HK-2 (cell line): ENCODE results near the gene CERKL.

Source experiments
- DNase-seq: peaks from one replicate; pipeline ENCODE4 v3.0.0-alpha.2; 2018; ENCODE audit not compliant: unreplicated experiment

Gene CERKL

DNA sequence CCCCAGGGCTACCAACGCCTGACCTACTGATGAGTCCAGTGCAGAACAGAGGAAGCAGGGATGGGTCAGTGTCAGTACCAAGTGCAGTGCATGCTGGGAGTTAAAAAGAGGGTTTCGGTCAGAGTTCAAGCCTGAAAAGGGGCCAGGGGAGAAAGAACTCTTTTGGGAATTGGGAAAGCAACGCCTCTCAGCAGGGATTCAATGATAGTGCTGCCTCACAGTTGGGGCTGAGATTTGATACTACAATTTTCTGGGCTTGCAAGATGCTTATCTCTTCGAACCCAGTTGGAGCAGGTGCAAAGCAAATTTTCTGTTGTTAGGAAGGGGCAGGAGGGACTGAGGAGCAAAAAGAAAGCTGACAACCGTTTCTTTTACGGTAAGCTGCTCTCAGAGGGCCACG is 82.6 kb downstream of the CERKL start:
- DNase-seq = no peak

DNA sequence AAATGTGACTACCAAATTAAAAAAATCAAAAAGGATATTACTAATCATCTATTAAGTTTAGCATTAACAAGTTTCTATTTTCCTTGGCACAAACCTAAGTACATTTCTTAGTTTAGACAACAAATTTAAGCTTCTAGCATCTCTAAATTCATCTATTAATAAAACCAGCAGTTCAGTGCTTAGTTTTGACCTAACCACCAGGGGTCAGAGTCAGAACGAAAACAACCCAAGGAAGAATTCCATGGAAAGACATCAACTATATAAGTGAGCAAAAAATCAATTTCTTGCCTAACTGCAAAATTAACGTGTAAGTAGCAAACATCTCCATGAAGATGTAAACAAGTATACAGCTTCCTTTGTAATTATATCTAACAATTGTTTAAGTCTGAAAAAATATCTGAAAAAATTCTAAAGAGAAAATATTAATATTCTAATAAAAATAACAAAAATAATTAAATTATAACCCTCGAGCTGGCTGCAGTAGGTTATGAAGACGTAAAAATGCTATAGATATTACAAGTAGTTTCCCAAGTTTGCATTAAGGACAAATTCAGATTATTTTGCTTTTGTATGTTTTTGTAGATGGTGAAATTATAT is 83.7 kb downstream of the CERKL start:
- no peak for DNase-seq

DNA sequence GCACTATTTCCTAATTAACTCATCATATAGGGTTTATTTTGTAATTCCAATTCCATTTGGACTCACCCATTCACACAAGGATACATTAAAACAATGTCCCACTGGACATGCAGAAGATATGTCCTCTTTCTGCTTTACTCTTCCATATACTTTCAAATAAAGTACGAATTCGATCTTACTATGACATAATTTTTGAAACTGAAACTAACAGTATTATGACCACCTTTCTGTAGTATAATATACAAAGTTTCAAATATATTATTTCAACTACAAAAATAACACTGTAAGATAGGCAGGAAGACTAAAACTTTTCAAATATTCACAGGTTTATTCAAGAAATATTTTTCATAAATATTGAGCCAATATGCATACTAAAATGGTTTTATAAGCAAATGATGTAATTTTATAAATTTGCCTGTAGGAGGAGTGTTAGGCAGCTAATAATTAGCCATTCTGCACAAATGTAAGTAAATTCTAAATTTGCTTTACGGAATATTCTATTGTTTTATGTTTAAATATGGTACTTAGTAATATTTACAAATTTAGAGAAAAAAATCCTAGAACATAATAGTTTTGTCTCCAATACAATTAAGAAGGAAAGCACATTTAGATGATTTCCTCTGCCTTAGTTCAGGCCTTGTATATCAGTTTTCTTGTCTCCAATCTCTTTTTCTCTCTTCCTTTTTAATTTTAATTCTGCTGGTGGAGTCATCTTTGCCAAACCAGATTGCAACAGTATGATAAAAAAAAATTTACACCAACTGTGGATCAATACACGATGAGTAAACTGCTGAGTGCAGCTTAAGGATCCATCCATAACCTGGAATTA is 85.9 kb downstream of the CERKL start:
- DNase-seq = no peak

DNA sequence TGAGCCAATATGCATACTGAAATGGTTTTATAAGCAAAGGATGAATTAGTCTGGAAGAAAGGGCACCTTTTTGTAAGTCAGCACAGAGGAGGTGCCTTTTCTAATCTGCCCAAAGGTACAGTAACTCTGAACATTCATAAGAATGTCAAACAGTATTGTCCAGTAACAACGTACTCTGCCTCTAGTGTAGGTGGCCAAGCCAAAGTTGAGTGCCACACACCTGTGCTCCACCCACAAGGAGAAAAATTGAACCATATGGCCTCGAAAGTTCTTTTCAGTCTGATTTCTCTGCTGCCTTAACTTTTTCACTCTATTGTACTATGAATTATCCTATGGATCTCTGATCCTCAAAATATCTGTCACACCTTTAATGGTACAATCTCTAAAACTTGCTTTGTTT is 86.8 kb downstream of the CERKL start:
- no peak for DNase-seq

DNA sequence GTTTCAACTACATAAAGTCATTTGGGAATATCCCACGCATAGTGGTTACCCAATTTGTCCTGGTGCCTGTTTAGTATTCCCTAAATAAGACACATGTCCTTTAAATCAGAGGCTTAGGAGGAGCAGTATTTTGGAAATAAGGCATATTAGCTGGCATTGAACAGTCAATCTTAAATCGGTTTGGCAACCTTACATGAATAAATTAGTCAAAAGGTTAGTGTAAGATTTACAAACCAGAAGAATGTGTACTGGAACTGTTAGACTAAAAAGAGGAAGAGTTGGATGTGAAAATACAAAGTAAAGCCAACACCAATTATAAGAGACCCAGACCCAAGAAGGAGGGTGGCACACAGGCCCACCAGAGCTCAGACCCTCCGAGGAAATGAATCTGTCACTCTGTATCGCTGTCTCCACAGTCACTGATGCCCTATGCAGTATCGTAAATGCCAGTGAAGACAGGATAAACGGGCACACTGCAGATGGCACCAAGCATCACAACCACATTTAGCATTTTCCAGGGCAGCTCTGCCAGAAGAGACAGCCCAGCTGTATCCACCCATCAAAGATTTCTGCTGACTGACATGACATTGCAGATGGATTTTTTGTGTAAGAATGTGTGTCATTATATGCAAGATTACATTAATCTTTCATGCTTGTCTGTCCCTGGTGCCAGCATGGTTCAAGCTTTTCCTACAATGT is 90.4 kb downstream of the CERKL start:
- DNase-seq = no peak

DNA sequence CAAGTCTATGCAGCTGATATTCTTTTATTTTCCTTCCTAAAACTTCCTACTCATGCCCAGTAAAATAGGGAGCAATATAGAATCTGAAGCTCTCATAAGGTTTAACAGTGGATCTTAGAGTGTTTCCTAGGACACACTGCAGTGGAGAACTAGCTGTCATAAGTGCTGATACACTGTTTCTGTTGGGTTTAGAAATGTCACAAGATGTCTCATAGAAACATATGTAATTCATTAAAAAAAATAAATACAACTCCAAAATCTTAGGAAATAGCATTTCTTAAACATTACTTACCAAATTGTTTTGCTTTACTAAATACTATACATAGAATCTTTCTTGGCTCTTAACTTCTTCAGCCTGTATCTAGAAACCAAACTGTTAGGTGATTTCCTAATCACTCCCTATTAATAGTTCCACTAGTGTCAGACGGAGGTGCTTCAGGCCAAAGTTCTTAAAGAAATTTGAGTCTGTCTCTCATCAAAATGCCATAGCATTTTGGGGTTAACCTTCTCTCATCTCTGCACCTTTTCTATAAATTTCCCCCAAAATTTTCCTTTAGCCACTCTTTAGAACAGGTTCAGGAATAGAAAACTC is 93.7 kb downstream of the CERKL start:
- DNase-seq = no peak

DNA sequence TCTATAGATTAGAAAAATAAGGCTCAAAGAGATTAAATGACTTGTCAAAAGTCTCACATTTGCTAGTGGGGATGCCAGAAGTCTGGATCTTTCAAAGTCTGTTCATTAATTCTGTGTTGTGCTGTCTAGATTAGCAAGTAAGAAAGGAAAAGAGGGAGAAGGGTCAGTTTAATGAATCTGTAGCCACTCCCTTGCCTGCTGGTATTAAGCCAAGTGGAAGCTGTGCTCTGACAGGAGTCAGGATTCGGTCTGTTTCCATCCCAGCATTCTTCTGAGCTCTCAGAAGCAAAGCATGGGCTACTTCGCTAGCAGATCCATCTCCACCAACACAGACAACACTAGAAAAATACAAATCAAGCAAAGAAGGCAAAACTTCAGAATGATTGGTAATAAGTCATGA is 98.5 kb downstream of the CERKL start:
- DNase-seq = no peak

DNA sequence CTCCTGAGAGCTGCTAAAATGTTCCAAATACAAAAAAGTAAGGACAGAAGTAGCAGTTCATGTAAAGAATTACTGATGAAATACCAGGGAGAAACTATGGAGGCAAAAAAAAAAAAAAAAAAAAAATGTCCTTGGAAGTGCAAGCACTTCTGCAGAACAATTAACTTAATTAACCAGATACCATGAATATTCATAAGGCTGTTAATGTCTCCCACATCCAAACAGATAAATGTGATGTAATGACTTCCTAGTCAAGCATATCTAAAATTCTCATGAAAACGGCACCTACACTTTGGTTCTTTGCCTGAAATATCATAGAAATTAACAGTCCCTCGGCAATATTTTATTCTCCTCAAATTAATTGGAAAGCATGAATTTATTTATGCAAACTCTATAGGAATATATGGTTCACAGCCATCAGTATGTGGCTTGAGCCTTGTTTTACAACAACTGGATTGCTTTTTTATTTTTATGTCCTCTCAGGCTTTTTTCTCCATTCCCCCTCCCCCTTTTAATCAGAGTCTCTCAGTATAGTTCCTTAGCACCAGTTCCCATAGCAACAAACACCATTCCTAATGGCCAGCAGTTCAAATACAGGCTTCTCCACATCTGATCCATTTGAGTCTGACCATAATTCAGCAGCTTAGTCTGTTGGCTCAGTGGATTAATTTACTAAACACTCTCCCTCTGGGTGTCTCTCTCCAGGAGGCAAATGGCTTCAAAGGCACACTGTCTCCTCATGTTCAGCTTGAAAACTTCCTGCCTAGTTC is 102.7 kb downstream of the CERKL start:
- no peak for DNase-seq

DNA sequence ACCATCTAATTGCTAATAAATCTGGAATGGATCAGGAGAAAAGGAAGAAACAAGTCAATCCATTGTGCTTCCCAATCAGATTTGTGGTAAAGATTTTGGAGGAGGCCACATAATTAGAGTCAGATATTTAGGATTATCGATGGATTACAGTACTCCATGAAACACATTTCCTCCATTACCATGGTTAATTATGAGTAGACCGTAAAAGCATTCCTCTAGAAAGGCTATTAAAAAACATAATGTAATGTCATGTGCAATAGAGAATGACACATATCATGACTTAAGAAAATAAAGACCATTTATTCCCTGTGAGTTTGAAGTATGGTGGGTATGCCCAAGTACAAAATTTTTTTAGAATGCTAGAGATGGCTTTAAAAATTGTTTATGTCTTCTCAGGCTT is 103.7 kb downstream of the CERKL start:
- DNase-seq = no peak

DNA sequence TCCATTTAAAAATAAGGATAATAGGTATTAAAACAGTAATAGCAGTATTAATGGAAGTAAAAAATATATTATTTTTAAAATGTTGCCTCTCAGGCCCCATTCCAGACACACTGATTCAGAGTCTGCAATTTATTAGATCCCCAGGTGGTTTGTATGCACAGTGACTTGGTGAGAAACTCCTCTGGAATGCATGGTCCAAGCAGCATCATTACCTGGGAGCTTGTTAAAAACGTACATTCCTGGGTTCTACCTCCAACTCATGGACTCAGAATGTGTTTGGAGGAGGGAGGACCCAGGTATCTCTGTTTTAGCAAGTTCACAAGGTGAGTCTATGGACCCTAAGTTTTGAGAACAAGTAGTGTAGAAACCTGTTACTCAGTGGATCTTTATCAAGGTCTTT is 104.1 kb downstream of the CERKL start:
- DNase-seq = peak; percentile 37

DNA sequence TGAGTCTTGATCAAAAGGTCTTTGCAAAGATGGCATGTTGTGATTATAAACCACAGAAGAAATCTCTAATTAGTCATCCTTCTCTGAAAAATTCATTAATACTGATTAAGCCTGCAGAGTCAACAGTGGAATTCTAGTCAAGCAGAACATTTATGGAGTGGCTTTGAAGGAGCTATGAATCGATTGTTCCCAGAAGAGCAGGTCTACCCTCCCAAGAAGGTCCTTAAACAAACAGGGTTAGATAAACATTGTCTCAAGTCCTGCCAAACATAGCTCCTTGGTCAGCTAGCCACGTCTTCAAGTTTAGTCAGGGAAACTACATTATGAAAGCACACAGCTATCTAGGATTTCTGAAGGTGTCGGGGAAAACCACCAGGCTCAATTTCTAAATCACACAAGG is 110.8 kb downstream of the CERKL start:
- DNase-seq = no peak

DNA sequence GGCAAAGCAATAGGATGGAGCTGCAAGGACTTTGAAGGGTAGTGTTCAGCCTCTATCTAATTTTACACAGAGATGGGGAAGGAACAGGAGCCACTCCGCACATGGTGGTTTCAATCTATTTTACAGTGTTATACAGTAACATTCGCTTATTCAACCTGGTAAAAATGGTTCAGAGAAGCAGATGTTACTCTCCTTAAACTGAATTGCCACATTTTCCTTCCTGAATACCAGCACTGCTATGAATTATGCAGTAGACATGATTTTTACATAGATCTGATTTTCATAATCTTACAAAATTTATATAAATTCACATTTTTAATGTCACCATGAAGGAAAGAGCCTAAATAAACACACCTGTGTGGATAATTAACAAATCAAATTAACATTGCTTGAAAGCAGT is 114.7 kb downstream of the CERKL start:
- DNase-seq = no peak

DNA sequence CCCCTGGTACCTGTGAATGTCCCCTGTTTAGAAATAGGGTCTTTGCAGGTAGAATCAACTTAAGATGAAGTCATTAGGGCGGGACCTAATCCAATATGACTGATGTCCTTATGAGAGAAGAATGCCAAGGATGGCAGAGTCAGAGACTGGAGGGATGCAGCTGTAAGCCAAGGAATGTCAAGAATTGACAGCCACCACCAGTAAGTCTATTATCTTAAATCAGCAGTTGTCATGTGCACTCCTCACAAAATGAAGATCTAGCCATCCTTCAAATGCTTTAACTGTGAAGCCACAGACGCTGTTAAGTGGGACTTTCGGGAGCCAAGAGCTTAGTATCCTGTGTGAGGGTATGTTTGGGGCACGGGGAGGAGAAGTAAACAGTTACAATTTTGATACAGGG is 116.5 kb downstream of the CERKL start:
- DNase-seq = no peak

DNA sequence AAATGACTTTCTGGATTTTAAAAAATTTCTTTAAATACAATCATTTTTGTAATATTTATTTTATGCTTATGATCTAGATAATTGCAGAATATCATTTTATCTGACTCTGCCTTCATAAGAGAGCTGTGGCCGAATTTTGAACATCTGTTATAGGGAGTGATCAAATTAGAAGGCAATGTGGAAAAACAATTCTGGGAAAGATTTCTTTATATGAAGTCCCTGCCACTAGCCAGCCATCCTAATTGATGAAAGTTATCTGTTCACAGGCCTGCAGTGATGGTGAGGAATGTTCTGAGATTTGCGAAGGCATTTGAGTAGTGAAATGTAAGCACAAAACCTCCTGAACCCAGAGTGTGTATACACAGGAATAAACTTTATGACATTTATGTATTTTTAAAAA is 120.2 kb downstream of the CERKL start:
- DNase-seq = no peak

DNA sequence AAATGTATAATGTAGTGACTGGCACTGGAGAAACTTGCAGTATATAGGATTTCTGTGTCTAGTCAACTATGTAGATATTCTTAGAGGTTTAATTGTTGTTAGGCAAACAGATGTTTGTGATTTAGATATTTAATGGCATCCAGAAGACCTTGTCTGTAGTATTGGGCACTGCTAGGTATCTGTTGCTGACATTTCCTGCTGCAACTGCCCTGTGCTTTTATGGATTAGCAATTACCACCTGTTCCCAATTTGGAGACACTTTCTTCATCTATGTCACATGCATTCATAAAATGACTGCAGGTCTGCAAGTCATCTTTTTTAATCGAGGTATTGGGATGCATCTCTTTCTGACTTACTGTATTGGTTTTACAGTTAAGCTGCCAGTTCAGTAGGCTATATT is 128.5 kb downstream of the CERKL start:
- DNase-seq = no peak

DNA sequence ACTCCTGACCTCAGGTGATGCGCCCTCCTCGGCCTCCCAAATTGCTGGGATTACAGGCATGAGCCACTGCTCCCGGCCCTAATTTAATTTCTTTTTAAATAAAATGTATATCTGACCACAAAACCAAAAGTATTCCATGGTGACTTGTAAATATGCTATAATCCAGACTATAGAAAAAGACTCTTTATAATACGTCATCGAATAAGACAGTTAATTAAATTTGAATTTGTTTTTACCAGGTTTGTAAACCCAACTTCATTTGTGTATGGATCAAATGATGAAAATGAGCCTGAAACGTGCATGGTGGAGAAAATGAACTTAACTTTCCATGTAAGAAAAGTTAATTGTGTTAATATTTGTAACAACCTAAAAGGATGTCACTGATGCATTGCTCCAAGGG is 129.8 kb downstream of the CERKL start:
- DNase-seq = no peak

DNA sequence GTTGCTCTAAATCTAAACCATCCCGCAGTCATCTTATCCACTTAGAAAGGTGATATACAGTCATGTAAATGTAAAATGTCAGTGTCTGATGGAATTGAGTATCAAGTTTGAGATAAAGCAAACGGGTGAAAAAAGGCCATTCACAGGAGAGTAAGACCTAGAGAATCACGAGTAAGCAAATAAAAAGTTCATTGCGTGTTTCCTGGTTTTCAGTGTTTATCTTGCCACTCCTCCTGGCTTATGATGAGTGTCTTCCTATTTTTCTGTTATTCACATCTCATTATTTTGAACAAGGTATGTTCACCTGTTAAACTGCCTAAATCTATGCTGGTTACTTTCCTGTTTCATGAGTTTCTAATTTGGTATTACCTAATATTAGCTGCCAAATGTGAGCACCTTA is 130.9 kb downstream of the CERKL start:
- DNase-seq = no peak

DNA sequence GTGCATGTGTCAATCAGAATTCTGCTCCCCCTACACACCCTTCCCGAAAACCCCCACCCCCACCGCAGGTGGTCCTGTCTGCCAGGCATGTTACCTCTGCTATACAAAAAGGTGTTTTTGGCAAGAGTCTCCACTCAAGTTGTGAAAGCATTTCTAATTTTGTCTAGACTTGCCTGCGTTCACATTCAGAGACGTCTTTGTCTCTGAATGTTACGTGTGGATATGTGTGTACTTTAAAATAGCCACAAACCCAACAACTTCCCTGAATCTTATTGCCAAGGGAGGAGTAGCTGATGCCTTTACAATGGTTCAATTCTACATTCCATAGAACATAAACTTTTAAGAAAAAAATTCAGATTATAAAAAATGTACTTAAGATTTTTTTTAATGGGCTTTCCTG is 133.1 kb downstream of the CERKL start:
- DNase-seq = no peak

DNA sequence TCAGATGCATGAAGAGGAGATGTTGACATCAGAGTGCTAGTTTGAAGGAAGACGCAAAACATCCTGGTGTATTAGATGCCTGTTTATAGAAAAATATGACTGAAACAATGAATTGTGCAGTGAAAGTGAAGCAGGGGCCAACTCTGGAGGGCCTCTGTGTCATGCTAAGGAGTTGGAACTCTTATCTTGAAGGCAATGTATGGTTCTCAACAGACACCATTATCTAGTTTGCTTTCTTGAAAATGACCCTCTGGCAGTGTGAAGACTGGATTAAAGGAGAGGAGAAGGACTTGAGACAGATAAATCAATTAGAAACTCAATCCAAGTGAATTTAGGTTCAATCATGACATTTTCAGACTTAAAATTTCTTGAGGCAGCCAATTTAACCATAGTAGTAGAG is 136.7 kb downstream of the CERKL start:
- DNase-seq = no peak

DNA sequence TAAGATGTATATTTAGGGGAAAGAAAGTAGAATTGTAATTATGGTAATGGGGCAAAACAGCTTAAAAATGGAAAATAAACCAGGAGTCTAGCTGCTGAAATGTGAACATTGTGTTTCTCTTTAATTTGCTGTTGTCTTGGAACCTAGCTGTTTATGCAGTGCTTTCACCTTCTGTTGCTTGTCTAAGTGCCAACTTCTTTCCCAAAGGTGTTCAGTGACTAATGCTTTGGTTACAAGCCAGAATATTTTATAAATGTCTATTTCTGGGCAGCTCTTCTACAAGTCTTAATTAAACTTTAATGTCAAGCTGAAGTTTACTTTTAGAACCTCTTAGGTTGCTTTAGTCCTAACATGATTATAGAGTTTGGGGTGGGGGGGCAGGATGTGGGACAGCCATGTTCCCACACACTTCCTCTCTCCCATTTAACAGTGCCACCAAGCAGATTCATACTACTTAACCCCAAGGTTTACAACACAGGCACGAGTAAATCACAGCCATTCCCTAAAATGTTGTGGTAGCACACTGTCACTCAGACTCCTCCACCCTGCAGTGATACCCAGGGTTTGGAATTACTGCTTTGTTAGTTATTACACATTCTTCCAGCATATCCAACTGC is 139.1 kb downstream of the CERKL start:
- no peak for DNase-seq

DNA sequence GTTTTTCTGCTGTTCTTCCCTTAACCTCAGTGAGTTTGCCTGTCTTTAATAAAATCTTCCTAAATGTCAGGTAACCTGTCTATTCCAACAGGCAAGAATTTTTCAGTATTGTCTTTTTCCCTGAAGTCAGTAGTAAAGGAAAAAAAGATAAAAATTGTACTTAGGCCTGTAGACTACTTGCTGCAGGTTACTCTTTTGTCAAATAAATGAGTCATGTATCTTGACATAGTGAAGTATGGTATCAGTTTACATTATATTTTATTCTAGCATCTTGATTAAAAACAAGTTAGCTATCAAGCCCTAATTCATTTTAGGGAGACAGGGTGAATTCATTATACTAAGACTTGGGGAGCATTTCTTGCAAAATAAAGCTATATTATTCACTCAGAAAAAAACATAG is 139.9 kb downstream of the CERKL start:
- no peak for DNase-seq

DNA sequence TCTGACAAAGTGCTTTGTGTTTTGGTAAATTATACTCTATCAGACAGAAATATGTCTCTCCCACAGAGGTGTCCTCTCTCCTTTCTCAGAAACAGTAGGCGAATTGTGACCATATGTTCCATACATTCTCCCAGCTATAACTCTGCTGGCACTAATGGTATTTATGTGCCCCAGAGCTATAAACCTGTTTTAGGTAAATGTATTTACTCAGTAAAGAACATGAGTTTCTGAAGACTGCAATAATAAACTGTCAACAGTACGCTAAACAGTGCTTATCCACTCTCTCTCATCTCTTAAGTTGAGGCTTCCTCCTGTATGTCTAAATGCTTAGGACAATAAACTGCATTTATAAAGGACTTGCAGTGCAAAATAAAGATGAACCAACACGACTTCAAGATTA is 141.2 kb downstream of the CERKL start:
- DNase-seq = no peak
